Activated T-cell treated with anti-CD3 and anti-CD28 coated beads, Interleukin-2, amount 50 U/mL, for 72 hours (primary cell): ENCODE measurements around the gene MGAT4B. TPM values are rescaled to one million over a fixed set of nuclear protein-coding genes. Genes with fewer than 3 reads are reported as not detected.
A peak's percentile ranks its signal among the peaks of the same experiment; 100 is the strongest.

Experiments
- ATAC-seq, 2 donors: fragments of 150-1000 bp; cut with Tn5 transposase; replicated peaks in 1 of 2; 2 replicates each; pipeline ENCODE4 v1.10.0; 2021; ENCODE audit warnings: moderate library complexity in 2 of 2, mild to moderate bottlenecking in 1 of 2
- DNase-seq, 2 donors: peaks; one replicate each; pipeline ENCODE4 v3.0.0; 2021 to 2022; ENCODE audit warnings: mixed read lengths in 1 of 2
- H3K27ac Mint-ChIP-seq: one replicate; pipeline ENCODE4 v1.8.0; 2022; ENCODE audit warnings: mild to moderate bottlenecking, moderate library complexity, mixed read lengths
- H3K27me3 Mint-ChIP-seq: one replicate; pipeline ENCODE4 v1.8.0; 2022; ENCODE audit warnings: low read depth, mixed read lengths
- H3K36me3 Mint-ChIP-seq, 2 donors: one replicate each; pipeline ENCODE4 v1.8.0; 2022; ENCODE audit warnings: mixed read lengths in 2 of 2, mild to moderate bottlenecking in 1 of 2; ENCODE audit not compliant: insufficient read depth in 2 of 2
- H3K4me1 Mint-ChIP-seq: one replicate; pipeline ENCODE4 v1.8.0; 2022; ENCODE audit warnings: low read depth, mixed read lengths
- H3K4me3 Mint-ChIP-seq, 2 donors: one replicate each; pipeline ENCODE4 v1.8.0; 2022; ENCODE audit warnings: mild to moderate bottlenecking in 2 of 2, mixed read lengths in 2 of 2, moderate library complexity in 2 of 2
- H3K9me3 Mint-ChIP-seq, 2 donors: one replicate each; pipeline ENCODE4 v1.8.0; 2022; ENCODE audit warnings: mixed read lengths in 2 of 2
- total RNA-seq, 2 donors: library from RNA; stranded (reverse); gene quantifications; one replicate each; pipeline ENCODE4 v1.2.3, GENCODE V29; 2022

MGAT4B gene
- total RNA-seq, 2 donors from 2014 or later = 101 to 108 TPM

DNA sequence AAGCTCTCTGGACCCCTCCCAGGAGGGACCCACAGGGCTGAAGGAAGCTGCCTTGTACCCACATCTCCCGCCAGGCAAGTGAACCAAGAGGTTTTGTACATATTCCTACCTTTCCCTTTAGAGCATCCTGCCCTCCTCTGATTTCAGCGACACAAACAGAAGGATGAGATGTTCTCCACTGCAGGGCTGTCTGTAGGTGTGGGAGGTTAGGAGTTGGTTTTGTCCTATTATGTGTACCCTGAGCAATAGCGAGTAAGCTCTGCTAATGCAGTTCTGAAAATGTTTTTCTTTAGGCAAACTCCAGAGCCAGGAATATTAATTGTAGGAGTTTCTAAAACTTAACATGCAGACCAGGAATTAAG is 27.0 kb upstream of the MGAT4B start:
- H3K27ac Mint-ChIP-seq = no peak overlapping the region
- no peak overlapping the region for H3K4me3 Mint-ChIP-seq
- H3K36me3 Mint-ChIP-seq = peaks cover 31 to 52% of the 10 kb centered on the region in 2 donors
- ATAC-seq (no peak), DNase-seq (no peak)
- no peaks in the 10 kb centered on the region for H3K27me3 Mint-ChIP-seq
- H3K4me1 Mint-ChIP-seq = peaks cover 23% of the 10 kb centered on the region
- no peaks in the 10 kb centered on the region for H3K9me3 Mint-ChIP-seq

DNA sequence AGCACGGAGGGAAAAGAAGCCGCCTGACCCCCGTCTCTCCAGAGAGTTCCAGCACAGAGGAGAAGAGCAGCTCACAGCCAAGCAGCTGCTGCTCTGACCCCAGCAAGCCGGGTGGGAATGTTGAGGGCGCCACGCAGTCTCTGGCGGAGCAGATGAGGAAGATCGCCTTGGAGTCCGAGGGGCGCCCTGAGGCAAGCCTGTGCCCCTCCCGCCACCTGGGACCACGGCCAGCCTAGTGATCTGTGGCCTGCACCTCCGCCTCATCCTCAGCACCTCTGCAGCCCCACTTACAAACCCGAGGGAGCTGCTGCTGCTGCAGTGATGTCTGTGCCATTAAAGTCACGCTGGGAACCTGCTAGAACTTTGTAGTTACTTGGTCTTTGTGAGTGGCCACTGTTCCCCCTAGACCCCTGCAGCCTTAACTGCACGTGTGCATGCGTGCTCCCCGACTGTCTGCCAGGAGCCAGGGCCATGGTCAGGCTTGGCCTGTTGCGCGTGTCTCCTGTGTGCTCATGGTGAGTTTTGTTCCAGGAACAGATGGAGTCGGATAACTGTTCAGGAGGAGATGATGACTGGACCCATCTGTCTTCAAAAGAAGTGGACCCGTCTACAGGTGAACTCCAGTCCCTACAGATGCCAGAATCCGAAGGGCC is 26.5 kb upstream of the MGAT4B start:
- no peaks in the 10 kb centered on the region for H3K9me3 Mint-ChIP-seq
- peak overlapping the region; percentile 38 for H3K27ac Mint-ChIP-seq
- ATAC-seq = no peak
- H3K36me3 Mint-ChIP-seq = peaks cover 33 to 55% of the 10 kb centered on the region in 2 donors
- no peaks in the 10 kb centered on the region for H3K27me3 Mint-ChIP-seq
- DNase-seq = no peak
- H3K4me1 Mint-ChIP-seq = peaks cover 23% of the 10 kb centered on the region
- H3K4me3 Mint-ChIP-seq = no peak overlapping the region

DNA sequence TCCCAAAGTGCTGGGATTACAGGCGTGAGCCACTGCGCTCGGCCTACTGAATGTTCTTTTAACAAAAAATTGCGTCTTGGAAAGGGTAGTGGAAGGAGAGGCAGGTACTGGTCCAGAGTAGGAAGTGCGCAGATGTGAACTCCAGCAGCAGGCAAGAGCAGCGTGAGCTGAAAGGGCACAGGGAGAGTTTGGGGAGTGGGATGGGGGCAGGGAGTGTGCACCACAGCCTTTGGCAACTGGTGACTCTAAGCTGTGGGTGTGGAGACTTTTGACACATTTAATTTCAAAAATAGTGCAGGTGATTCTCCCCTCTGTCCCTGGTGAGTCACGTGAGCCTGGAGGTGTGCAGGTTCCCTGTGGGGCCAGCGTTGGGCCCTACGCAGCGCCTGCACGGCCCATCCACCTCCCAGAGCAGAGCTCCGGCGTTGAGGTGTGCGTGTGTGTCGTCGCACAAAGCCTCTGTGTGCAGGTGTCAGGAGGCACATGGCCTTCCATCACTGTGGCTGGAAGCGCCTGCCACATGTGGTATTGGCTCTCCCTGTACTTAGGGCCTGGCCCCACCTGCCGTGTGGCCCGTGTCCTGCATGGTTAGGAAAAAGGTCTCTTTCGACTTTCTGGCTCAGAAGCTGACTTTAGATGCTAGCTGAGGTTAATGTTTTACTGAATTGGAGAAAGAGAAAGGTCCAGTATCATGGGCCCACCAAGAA is 25.5 kb upstream of the MGAT4B start:
- H3K36me3 Mint-ChIP-seq = peaks cover 33 to 59% of the 10 kb centered on the region in 2 donors
- no peak for DNase-seq
- no peaks in the 10 kb centered on the region for H3K27me3 Mint-ChIP-seq
- no peak overlapping the region for H3K4me3 Mint-ChIP-seq
- H3K9me3 Mint-ChIP-seq = no peaks in the 10 kb centered on the region
- no peak for ATAC-seq
- H3K27ac Mint-ChIP-seq = no peak overlapping the region
- H3K4me1 Mint-ChIP-seq = peaks cover 29% of the 10 kb centered on the region

DNA sequence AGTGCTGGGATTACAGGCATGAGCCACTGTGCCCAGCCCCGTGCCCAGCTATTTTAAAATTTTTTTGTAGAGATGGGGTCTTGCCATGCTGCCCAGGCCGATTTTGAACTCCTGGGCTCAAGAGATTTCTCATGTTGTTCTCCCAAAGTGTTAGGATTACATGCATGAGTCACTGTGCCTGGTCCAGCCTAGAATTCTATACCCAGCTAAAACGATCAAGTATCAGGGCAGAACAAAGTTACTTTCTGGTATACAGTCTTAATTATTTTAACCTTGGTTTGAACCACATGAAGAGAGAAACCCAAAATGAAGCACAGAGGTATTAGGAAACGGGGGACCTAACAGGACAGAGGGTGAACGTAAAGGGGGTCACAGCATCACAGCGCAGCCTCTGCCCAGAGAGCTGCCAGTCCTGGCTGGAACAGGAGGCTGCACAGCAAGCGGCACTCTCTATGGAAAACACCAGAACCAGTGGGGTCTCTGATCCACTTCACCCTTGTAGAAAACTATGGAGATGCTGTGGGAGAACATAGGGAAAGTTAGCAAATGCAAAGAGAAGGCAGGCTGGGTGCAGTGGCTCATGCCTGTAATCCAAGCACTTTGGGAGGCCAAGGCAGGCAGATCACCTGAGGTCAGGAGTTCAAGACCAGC is 24.3 kb upstream of the MGAT4B start:
- Mint-ChIP-seq H3K4me1 (peaks cover 24% of the 10 kb centered on the region), H3K36me3 (peaks cover 34 to 52% of the 10 kb centered on the region in 2 donors), H3K4me3 (no peak overlapping the region), H3K27me3 (no peaks in the 10 kb centered on the region), H3K9me3 (no peaks in the 10 kb centered on the region), H3K27ac (no peak overlapping the region)
- no peak for ATAC-seq
- no peak for DNase-seq

DNA sequence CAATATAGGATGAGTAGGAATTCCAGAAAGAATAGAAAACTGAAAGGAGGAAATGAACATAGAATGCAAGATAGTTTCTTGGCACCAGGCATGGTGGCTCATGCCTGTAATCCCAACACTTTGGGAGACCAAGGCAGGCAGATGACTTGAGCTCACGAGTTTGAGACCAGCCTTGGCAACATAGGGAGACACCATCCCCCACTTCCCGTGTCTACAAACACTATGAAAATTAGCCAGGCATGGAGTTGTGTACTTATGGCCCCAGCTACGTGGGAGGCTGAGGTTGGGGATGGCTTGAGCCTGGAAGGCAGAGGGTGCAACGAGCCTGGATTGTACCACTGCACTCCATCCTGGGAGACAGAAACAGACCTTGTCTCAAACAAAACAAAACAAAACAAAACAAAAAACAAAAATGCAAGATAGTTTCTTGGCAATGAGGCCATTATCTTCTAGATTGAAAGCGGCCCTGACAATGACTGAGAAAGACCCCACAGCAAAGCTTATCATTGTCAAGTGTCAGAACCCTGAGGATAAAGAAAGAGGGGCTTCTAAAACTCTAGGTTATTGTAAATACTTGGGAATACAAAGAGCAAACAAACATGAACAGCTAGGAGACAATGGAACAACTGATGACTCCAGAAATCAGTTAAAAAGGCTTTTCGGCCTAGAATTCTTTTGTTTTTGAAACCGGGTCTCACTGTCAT is 23.2 kb upstream of the MGAT4B start:
- no peaks in the 10 kb centered on the region for H3K27me3 Mint-ChIP-seq
- peaks cover 22% of the 10 kb centered on the region for H3K4me1 Mint-ChIP-seq
- DNase-seq (no peak), ATAC-seq (no peak)
- H3K27ac Mint-ChIP-seq = peak overlapping the region; percentile 45
- peaks cover 29 to 49% of the 10 kb centered on the region in 2 donors for H3K36me3 Mint-ChIP-seq
- H3K9me3 Mint-ChIP-seq = no peaks in the 10 kb centered on the region
- H3K4me3 Mint-ChIP-seq = no peak overlapping the region

DNA sequence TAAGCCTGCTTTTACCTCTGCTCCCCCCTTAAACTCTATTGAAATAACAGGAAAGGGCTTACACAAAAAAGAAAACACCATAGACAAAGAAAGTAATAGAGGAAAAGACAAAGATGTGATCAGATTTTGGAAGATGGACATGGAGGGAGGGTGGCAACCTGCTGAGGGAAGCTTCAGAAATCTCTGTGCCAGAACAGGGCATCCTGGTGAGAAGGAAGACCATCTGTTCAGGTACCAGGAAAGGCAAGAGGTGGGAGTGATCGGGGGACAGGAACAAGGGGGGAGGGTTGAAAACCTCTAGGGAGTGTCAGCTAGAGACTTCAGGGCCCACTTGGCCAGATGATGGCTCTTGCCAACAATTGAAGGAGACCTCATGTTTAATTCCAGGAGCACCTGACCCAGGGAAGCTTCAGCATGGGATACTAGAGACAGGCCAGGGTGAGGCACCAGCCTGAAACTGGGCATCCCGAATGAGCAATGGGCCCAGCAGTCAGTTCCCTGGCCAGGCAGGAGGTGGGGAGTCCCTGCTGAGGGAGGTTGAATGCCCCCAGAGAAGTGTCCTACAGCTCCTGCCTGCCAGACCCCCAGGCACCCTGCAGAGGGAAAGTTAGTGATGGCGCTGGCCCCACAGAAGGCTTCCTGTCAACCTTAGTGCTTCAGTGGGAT is 22.2 kb upstream of the MGAT4B start:
- Mint-ChIP-seq H3K36me3 (peaks cover 34 to 54% of the 10 kb centered on the region in 2 donors), H3K9me3 (no peaks in the 10 kb centered on the region), H3K4me3 (no peak overlapping the region), H3K4me1 (peaks cover 31% of the 10 kb centered on the region), H3K27ac (peak overlapping the region; percentile 80), H3K27me3 (no peaks in the 10 kb centered on the region)
- ATAC-seq = no peak
- no peak for DNase-seq

DNA sequence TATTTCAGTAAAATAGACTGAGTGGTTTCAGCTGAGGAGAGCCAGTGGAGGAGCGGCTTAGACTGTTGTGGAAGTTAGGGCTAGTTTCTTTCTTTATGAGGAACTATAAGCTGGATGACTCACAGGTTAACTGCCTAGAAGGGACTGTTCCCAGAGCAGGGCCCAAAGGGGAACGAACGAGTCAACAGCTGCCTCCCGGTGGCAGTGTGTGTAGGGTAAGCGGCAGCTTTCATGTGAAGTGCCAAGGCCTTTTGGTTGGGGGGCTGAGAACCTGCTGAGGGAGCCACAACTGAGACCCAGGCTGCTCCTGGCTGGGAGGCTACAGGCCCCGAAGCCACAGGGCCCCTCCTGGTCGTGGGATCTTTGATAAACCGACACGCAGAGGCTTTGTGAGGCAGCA is 21.0 kb upstream of the MGAT4B start:
- peaks cover 26 to 49% of the 10 kb centered on the region in 2 donors for H3K36me3 Mint-ChIP-seq
- peak overlapping the region in 1 of 2 donors; percentile 31 for H3K4me3 Mint-ChIP-seq
- peak; percentile 46 to 64 for DNase-seq
- no peaks in the 10 kb centered on the region for H3K9me3 Mint-ChIP-seq
- H3K27me3 Mint-ChIP-seq = no peaks in the 10 kb centered on the region
- H3K27ac Mint-ChIP-seq = peak overlapping the region; percentile 61
- ATAC-seq = peak; percentile 84
- peaks cover 36% of the 10 kb centered on the region for H3K4me1 Mint-ChIP-seq

DNA sequence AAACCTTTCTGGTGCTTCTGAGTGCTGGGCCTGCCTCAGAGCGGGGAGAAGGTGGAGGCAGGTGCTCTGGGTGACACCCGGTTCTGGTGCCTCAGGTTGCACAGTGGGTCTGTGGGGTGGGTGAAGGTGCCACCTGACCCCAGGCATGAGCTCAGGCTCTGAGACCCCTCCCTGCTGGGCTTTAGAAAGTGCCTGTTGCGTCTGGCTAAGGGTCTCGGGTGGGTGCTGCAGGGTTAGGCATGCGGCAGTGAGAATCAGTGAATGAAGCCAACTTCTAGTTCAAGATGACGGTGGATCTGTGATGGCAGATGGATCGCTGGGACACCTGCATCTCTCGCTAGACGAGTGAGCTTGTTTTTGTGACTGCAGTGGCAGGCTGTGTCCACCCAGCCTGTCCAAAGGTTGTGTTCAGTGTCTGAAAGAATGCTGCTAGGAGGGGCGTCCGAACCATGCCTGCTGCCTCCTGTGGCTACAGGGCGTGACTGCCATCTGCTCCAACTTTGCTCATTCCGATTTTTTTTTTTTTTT is 19.1 kb upstream of the MGAT4B start:
- ATAC-seq (no peak), DNase-seq (no peak)
- H3K27ac Mint-ChIP-seq = no peak overlapping the region
- peaks cover 48% of the 10 kb centered on the region for H3K4me1 Mint-ChIP-seq
- peaks cover 30 to 42% of the 10 kb centered on the region in 2 donors for H3K36me3 Mint-ChIP-seq
- no peaks in the 10 kb centered on the region for H3K9me3 Mint-ChIP-seq
- no peaks in the 10 kb centered on the region for H3K27me3 Mint-ChIP-seq
- H3K4me3 Mint-ChIP-seq = no peak overlapping the region

DNA sequence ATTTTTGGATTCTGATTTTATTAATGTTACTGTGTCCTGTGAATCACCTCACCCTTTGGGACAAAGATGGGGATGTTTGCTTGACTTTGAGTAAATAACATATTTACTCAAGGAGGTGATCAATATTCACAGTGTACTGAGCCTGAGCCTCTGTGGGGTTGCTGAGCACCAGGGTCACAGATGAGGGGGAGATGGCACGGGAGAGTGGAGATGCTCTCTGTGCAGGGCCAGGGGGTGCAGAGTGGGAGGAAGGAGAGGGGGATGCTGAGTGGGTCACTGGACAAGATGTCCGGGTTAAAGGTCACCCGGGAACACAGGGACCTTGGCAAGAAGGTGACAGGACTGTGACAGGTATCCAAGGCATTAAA is 18.1 kb upstream of the MGAT4B start:
- Mint-ChIP-seq H3K36me3 (peaks cover 26 to 37% of the 10 kb centered on the region in 2 donors), H3K27me3 (no peaks in the 10 kb centered on the region), H3K9me3 (no peaks in the 10 kb centered on the region), H3K4me3 (peak overlapping the region in 1 of 2 donors; percentile 25), H3K4me1 (peaks cover 56% of the 10 kb centered on the region), H3K27ac (peak overlapping the region; percentile 79)
- no peak for DNase-seq
- no peak for ATAC-seq

DNA sequence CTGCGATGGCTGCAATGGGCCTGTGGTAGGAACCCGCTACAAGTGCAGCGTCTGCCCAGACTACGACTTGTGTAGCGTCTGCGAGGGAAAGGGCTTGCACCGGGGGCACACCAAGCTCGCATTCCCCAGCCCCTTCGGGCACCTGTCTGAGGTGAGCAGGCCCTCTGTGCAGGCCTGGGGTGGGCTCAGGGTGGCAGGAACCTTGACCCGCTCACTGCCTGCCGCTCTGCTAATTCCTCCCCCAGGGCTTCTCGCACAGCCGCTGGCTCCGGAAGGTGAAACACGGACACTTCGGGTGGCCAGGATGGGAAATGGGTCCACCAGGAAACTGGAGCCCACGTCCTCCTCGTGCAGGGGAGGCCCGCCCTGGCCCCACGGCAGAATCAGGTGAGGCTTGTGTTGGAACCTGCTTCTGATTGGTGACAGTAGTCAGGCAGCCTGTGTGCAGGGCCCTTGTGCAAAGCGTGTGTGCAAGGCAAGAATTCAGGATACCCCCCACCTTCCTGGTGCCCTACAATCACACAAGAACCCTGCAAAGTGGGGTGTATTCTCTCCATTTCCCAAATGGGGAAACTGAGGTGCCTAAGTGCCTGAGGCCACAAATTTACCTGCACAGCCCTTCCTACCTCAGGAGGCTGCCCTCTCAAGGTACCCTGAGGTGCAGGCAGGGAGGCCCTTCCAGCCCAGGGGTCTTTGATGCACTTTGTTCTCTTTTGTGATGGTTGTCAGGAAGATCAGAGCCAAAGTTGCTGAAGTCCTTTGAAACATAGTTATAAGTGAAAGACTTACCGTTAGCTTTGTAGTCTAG is 17.5 kb upstream of the MGAT4B start:
- peaks cover 56% of the 10 kb centered on the region for H3K4me1 Mint-ChIP-seq
- DNase-seq (no peak), ATAC-seq (no peak)
- H3K36me3 Mint-ChIP-seq = peaks cover 21 to 31% of the 10 kb centered on the region in 2 donors
- no peaks in the 10 kb centered on the region for H3K9me3 Mint-ChIP-seq
- no peaks in the 10 kb centered on the region for H3K27me3 Mint-ChIP-seq
- H3K27ac Mint-ChIP-seq = peak overlapping the region; percentile 79
- peak overlapping the region in 1 of 2 donors; percentile 25 for H3K4me3 Mint-ChIP-seq

DNA sequence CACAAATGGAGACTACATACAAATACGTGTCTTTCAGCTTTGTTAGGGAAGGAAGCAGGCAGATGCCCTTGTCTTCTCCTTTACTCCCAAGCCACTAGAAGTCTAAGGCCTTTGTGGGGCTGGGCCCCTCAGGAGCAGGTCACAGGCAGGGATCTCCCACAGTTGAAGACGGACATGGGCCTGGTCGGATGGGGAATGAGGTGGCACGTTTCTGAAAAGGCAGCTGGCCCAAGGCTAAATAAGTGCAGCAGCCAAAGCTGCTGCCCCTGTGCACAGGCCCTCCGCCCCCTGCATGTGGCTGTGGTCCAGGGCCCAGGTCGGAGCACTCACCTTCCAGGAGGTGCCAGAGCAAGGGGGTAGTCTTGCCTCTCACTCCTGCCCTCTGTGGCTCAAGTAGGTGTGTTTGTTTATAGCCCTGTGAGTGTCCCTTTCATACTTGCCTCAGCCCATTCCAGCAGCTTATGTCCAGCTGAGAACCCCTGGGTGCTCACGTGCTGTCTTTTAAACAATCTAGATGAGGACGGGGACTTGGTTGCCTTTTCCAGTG is 15.9 kb upstream of the MGAT4B start:
- ATAC-seq = no peak
- no peak for DNase-seq
- peak overlapping the region; percentile 87 to 93 for H3K4me3 Mint-ChIP-seq
- H3K36me3 Mint-ChIP-seq = peaks cover 17 to 20% of the 10 kb centered on the region in 2 donors
- no peaks in the 10 kb centered on the region for H3K9me3 Mint-ChIP-seq
- no peaks in the 10 kb centered on the region for H3K27me3 Mint-ChIP-seq
- peaks cover 58% of the 10 kb centered on the region for H3K4me1 Mint-ChIP-seq
- H3K27ac Mint-ChIP-seq = peak overlapping the region; percentile 97

DNA sequence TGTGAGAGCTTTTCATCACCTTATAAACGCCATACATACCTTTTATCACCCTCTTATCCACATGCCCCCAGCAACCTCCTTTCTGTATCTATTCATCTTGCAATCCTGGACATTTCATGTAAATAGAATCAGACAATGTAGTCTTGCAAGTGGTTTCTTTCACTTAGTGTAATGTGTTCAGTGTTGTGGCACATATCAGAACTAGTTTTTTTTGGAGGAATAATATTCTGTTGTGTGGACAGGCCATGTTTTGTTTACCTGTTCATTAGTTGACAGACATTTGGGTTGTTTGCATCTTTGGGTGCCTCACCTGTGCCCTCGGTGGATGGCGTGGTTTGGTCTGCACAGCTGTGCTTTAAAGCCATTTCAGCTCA is 15.4 kb upstream of the MGAT4B start:
- peak overlapping the region; percentile 97 for H3K27ac Mint-ChIP-seq
- ATAC-seq = no peak
- peak overlapping the region; percentile 87 to 93 for H3K4me3 Mint-ChIP-seq
- DNase-seq = no peak
- no peaks in the 10 kb centered on the region for H3K9me3 Mint-ChIP-seq
- H3K4me1 Mint-ChIP-seq = peaks cover 57% of the 10 kb centered on the region
- H3K27me3 Mint-ChIP-seq = no peaks in the 10 kb centered on the region
- H3K36me3 Mint-ChIP-seq = peaks cover 16 to 17% of the 10 kb centered on the region in 2 donors
